Mucosa of descending colon (tissue), 3 donors: ENCODE measurements around the gene ZNF784. TPM values are rescaled to one million over a fixed set of nuclear protein-coding genes. Genes with fewer than 3 reads are reported as not detected.

Experiments
- total RNA-seq, 3 donors: library from RNA; stranded (reverse); fragmentation: NEBNext Ultra II Directional in 2 of 3; extraction: Animal tissue kit (Norgen Biotek cat#: 25700) in 2 of 3; gene quantifications; one replicate each; pipeline versions ENCODE4 v1.2.1 to v1.2.4, GENCODE V29; 2021 to 2023
- donor health status: DM: no; HTN: no; CAD: no; lungs with moderate emphysema.
- donor health status: DM: no; HTN: no; CAD: no.
- donor health status: DM: no; HTN: yes; CAD: no.

Gene ZNF784
- total RNA-seq, 3 donors from 2014 or later, result 8.7 to 13.8 (median 10.1) TPM

Other genes with a start within 250 kb of the ZNF784 start
- not detected for gene TMEM190, start 247.7 kb downstream of the ZNF784 start, total RNA-seq
- 10 to 100 TPM; 31.4 to 84.2 (median 68.0) TPM for gene TMEM238, start 240.3 kb downstream of the ZNF784 start, total RNA-seq
- 1,000 to 10,000 TPM in 2 of 3 donors, 100 to 1,000 TPM in 1; 942 to 1,365 (median 1,241) TPM for gene RPL28, start 238.6 kb downstream of the ZNF784 start, total RNA-seq
- gene UBE2S, start 216.8 kb downstream of the ZNF784 start, total RNA-seq, result 10 to 100 TPM; 14.0 to 41.6 (median 23.0) TPM
- gene SHISA7, start 181.3 kb downstream of the ZNF784 start, total RNA-seq, result under 1 TPM in 1 of 3 donors, not detected in 2; 0.35 TPM
- gene ISOC2, start 162.9 kb downstream of the ZNF784 start, total RNA-seq, result 10 to 100 TPM; 65.8 to 88.4 (median 86.9) TPM
- gene C19orf85, start 159.8 kb downstream of the ZNF784 start, total RNA-seq, result not detected
- 10 to 100 TPM in 1 of 3 donors, 1 to 10 TPM in 2; 6.8 to 11.1 (median 7.9) TPM for gene ZNF628, start 147.9 kb downstream of the ZNF784 start, total RNA-seq
- 10 to 100 TPM in 1 of 3 donors, 1 to 10 TPM in 2; 3.9 to 21.7 (median 5.5) TPM for gene NAT14, start 139.4 kb downstream of the ZNF784 start, total RNA-seq
- 10 to 100 TPM in 1 of 3 donors, 1 to 10 TPM in 2; 2.6 to 35.0 (median 4.0) TPM for gene SSC5D, start 136.1 kb downstream of the ZNF784 start, total RNA-seq
- not detected for gene SBK2, start 87.4 kb downstream of the ZNF784 start, total RNA-seq
- under 1 TPM in 2 of 3 donors, not detected in 1; 0.34 to 0.54 TPM for gene SBK3, start 79.0 kb downstream of the ZNF784 start, total RNA-seq
- 10 to 100 TPM in 1 of 3 donors, 1 to 10 TPM in 2; 6.2 to 13.6 (median 7.2) TPM for gene ZNF579, start 43.7 kb downstream of the ZNF784 start, total RNA-seq
- 10 to 100 TPM; 15.7 to 20.3 (median 20.0) TPM for gene FIZ1, start 25.0 kb downstream of the ZNF784 start, total RNA-seq
- 10 to 100 TPM; 25.5 to 27.1 (median 26.5) TPM for gene ZNF524, start 24.3 kb downstream of the ZNF784 start, total RNA-seq
- gene ZNF865, start 18.9 kb downstream of the ZNF784 start, total RNA-seq, result 10 to 100 TPM; 12.7 to 18.5 (median 13.2) TPM
- gene ZNF580, start 16.4 kb upstream of the ZNF784 start, total RNA-seq, result 10 to 100 TPM; 29.6 to 46.0 (median 31.6) TPM
- 10 to 100 TPM; 15.2 to 22.5 (median 20.1) TPM for gene ZNF581, start 19.1 kb upstream of the ZNF784 start, total RNA-seq
- 10 to 100 TPM in 1 of 3 donors, 1 to 10 TPM in 2; 5.5 to 14.8 (median 6.3) TPM for gene CCDC106, start 23.6 kb upstream of the ZNF784 start, total RNA-seq
- 100 to 1,000 TPM; 162 to 194 (median 163) TPM for gene U2AF2, start 30.5 kb upstream of the ZNF784 start, total RNA-seq
- 100 to 1,000 TPM; 156 to 251 (median 192) TPM for gene EPN1, start 50.7 kb upstream of the ZNF784 start, total RNA-seq
- gene NLRP9, start 113.8 kb upstream of the ZNF784 start, total RNA-seq, result not detected
- not detected for gene RFPL4A, start 134.5 kb upstream of the ZNF784 start, total RNA-seq
- gene RFPL4AL1, start 144.6 kb upstream of the ZNF784 start, total RNA-seq, result under 1 TPM in 1 of 3 donors, not detected in 2; 0.35 TPM
- gene NLRP11, start 207.4 kb upstream of the ZNF784 start, total RNA-seq, result under 1 TPM in 1 of 3 donors, not detected in 2; 0.12 TPM
- not detected for gene NLRP4, start 212.0 kb upstream of the ZNF784 start, total RNA-seq